Endothelial cell (in vitro differentiated cells): Measurements from ENCODE around the gene GLRX5. TPM values are rescaled to one million over a fixed set of nuclear protein-coding genes. Genes with fewer than 3 reads are reported as not detected.

Experiments
- DNase-seq: peaks from one replicate; pipeline ENCODE4 v3.0.0; 2021; ENCODE audit warnings: low spot score
- H3K27ac Mint-ChIP-seq: one replicate; pipeline ENCODE4 v1.8.0; 2021; ENCODE audit warnings: mixed read lengths, inconsistent platforms; ENCODE audit not compliant: unreplicated experiment
- H3K27me3 Mint-ChIP-seq: one replicate; pipeline ENCODE4 v1.8.0; 2021; ENCODE audit warnings: mild to moderate bottlenecking, moderate library complexity, mixed read lengths, inconsistent platforms; ENCODE audit not compliant: unreplicated experiment
- H3K36me3 Mint-ChIP-seq: one replicate; pipeline ENCODE4 v1.8.0; 2021; ENCODE audit warnings: mild to moderate bottlenecking, low read depth, mixed read lengths, inconsistent platforms; ENCODE audit not compliant: unreplicated experiment
- H3K4me1 Mint-ChIP-seq: one replicate; pipeline ENCODE4 v1.8.0; 2021; ENCODE audit warnings: mild to moderate bottlenecking, mixed read lengths, inconsistent platforms; ENCODE audit not compliant: unreplicated experiment
- H3K4me3 Mint-ChIP-seq: one replicate; pipeline ENCODE4 v1.8.0; 2021; ENCODE audit warnings: mild to moderate bottlenecking, mixed read lengths, inconsistent platforms; ENCODE audit not compliant: unreplicated experiment
- H3K9me3 Mint-ChIP-seq: one replicate; pipeline ENCODE4 v1.8.0; 2021; ENCODE audit warnings: mixed read lengths, inconsistent platforms; ENCODE audit not compliant: unreplicated experiment
- total RNA-seq: library from RNA; stranded (reverse); fragmentation: NEBNext Ultra II Directional; extraction: Animal tissue kit (Norgen Biotek cat#: 25700); gene quantifications from one replicate; pipeline ENCODE4 v1.2.1, GENCODE V29; 2021; ENCODE audit not compliant: unreplicated experiment
- TF ChIP-seq, protein P1 (sequence below): fragments of 200-600 bp; sonication (generic); IDR thresholded peaks from one replicate; pipeline ENCODE4 v1.5.0; 2021; ENCODE audit warnings: antibody characterized with exemption; ENCODE audit not compliant: unreplicated experiment

Gene GLRX5
- total RNA-seq, 1 donor from 2014 or later = 40.3 TPM

- Mint-ChIP-seq H3K27me3 (peaks cover 8% of the 10 kb centered on the region), H3K36me3 (no peaks in the 10 kb centered on the region), H3K4me3 (peak within 1 kb of the TSS; percentile 72), H3K9me3 (no peaks in the 10 kb centered on the region), H3K27ac (no peak within 1 kb of the TSS), H3K4me1 (no peaks in the 10 kb centered on the region)
- TF ChIP-seq, protein P1, sequence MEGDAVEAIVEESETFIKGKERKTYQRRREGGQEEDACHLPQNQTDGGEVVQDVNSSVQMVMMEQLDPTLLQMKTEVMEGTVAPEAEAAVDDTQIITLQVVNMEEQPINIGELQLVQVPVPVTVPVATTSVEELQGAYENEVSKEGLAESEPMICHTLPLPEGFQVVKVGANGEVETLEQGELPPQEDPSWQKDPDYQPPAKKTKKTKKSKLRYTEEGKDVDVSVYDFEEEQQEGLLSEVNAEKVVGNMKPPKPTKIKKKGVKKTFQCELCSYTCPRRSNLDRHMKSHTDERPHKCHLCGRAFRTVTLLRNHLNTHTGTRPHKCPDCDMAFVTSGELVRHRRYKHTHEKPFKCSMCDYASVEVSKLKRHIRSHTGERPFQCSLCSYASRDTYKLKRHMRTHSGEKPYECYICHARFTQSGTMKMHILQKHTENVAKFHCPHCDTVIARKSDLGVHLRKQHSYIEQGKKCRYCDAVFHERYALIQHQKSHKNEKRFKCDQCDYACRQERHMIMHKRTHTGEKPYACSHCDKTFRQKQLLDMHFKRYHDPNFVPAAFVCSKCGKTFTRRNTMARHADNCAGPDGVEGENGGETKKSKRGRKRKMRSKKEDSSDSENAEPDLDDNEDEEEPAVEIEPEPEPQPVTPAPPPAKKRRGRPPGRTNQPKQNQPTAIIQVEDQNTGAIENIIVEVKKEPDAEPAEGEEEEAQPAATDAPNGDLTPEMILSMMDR = no peak
- DNase-seq = no peak
These were observed 18.2 kb upstream of the GLRX5 start, which contains the start of gene SYNE3 for GRCh38 chr14:95516554-95517181. SYNE3 (minus strand) TSS chr14:95516650; CDS start chr14:95475821, 40,829 bp downstream.

GRCh38 chr14:95518045-95518751 lies 16.7 kb upstream of the GLRX5 start:
- no peak for DNase-seq
- H3K4me1 Mint-ChIP-seq = no peaks in the 10 kb centered on the region
- H3K9me3 Mint-ChIP-seq = no peaks in the 10 kb centered on the region
- H3K36me3 Mint-ChIP-seq = no peaks in the 10 kb centered on the region
- H3K27me3 Mint-ChIP-seq = peaks cover 8% of the 10 kb centered on the region
- TF ChIP-seq, protein P1 = no peak
- H3K4me3 Mint-ChIP-seq = no peak overlapping the region
- no peak overlapping the region for H3K27ac Mint-ChIP-seq

DNA sequence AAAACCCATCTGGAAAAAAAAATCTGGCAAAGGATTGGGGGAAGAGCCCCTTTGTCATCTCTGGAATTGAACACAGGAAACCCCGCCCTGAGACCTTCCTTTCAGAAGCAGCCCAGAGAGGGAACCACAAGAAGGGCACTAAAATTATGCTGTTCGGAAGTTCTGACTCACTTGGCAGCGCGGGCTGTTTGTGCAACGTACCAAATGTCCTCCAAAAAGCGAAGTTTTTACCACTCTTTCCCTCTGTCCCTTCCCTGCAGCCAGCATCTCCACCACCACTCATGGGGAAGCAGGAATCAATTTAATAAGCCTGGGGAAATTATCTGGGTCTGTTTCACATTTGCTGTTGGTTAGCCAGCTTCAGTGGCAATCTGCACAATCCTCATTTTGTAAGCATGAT lies 15.2 kb upstream of the GLRX5 start:
- peaks cover 8% of the 10 kb centered on the region for H3K4me1 Mint-ChIP-seq
- H3K4me3 Mint-ChIP-seq = no peak overlapping the region
- H3K27me3 Mint-ChIP-seq = peaks cover 8% of the 10 kb centered on the region
- H3K27ac Mint-ChIP-seq = no peak overlapping the region
- DNase-seq = no peak
- H3K9me3 Mint-ChIP-seq = no peaks in the 10 kb centered on the region
- TF ChIP-seq, protein P1 = no peak
- no peaks in the 10 kb centered on the region for H3K36me3 Mint-ChIP-seq

GRCh38 chr14:95520346-95520745 lies 14.5 kb upstream of the GLRX5 start:
- TF ChIP-seq, protein P1 = no peak
- H3K4me1 Mint-ChIP-seq = peaks cover 8% of the 10 kb centered on the region
- no peaks in the 10 kb centered on the region for H3K9me3 Mint-ChIP-seq
- no peak overlapping the region for H3K27ac Mint-ChIP-seq
- DNase-seq = no peak
- no peak overlapping the region for H3K4me3 Mint-ChIP-seq
- H3K36me3 Mint-ChIP-seq = no peaks in the 10 kb centered on the region
- H3K27me3 Mint-ChIP-seq = peaks cover 8% of the 10 kb centered on the region

- no peaks in the 10 kb centered on the region for H3K9me3 Mint-ChIP-seq
These were observed 13.8 kb upstream of the GLRX5 start for GRCh38 chr14:95521001-95521400.

More at GRCh38 chr14:95521001-95521400, 13.8 kb upstream of the GLRX5 start:
- Mint-ChIP-seq H3K27ac (no peak overlapping the region), H3K4me1 (peaks cover 8% of the 10 kb centered on the region), H3K27me3 (peaks cover 10% of the 10 kb centered on the region), H3K36me3 (no peaks in the 10 kb centered on the region), H3K4me3 (no peak overlapping the region)
- TF ChIP-seq, protein P1 = no peak
- DNase-seq = no peak
